ENCODE measurements around the gene ADAM29.

DNA sequence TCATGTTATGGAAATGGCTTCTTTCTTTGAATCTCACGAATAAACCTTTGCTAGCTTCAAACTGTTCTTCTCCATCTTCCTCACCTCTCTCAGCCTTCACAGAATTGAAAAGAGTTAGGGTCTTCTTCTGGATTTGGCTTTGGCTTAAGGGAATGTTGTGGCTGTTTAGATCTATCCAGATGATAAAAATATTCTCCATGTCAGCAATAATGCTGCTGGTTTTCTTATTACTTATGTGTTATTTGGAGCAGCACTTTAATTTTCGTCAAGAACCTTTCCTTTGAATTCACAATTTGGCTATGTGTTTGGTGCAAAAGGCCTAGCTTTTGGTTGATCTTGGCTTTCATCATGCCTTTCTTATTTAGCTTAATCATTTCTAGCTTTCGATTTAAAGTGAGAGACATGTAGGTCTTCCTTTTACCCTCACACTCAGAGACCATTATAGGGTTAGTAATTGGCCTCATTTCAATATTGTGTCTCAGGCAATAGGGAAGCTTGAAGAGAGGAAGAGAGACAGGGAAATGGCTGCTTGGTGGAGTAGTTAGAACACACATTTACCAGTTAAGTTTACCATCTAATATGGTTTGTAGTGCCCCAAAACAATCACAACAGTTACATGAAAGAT, 5.1 kb upstream of the ADAM29 start:
- TF ChIP-seq, protein P1, sequence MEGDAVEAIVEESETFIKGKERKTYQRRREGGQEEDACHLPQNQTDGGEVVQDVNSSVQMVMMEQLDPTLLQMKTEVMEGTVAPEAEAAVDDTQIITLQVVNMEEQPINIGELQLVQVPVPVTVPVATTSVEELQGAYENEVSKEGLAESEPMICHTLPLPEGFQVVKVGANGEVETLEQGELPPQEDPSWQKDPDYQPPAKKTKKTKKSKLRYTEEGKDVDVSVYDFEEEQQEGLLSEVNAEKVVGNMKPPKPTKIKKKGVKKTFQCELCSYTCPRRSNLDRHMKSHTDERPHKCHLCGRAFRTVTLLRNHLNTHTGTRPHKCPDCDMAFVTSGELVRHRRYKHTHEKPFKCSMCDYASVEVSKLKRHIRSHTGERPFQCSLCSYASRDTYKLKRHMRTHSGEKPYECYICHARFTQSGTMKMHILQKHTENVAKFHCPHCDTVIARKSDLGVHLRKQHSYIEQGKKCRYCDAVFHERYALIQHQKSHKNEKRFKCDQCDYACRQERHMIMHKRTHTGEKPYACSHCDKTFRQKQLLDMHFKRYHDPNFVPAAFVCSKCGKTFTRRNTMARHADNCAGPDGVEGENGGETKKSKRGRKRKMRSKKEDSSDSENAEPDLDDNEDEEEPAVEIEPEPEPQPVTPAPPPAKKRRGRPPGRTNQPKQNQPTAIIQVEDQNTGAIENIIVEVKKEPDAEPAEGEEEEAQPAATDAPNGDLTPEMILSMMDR (IDR thresholded peaks at IDR 0.05 in 4 of 5, conservative IDR thresholded peaks at IDR 0.05 in 1 of 5): no peak
- TF ChIP-seq POLR2A (IDR thresholded peaks at IDR 0.05): no peak

Measured in gastrocnemius medialis (tissue), 4 donors.